ELR (cell line): ENCODE data around the gene DGKG.

ENCODE experiments used
- DNase-seq: peaks from one replicate; pipeline ENCODE4 v3.0.0-alpha.2; 2015; ENCODE audit warnings: low read depth

The DGKG gene

DNA sequence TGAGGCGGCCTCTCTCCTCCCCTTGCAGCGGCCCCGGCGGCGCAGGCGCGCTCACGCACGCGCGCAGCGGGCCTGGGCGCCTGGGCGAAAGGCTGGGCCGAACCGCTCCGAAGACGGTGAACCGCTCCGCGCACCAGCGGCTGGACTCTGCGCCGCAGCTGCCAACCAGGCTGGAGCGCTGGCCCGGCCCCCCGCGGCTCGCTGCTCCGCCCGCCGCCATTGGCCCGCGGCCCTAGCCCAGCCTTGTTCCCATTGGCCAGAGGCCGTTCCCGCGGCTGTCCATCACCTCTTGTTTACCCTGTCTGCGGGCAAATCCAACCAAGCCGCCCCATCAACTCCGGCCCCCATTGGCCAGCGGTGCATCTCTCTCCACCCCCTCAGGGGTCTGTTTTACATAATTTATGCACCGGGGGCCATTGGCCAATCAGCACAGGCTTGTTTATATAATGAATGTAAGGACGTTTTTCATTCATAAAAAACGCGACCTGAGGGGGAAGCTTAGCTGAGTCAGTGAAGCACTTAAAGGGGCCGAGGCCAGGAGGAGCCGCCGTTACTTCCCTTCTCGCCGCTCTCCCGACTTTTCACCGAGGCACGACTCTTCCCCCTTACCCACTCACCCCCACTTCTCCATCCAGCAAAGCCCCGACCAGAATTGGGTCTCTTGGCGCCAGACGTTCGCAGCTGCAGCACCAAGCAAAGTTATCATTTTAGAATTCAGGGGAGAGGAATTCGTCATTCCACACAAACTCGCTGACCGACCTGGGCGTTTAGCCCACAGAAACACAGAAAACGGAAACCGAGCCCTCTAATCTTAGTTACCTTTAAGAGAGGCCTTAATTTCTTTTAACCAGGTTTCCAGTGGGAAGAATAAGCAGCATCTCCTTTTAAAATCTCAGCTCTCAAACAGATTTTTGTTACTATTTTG lies 252.8 kb downstream of the DGKG start, which contains the start of gene ETV5:
Gene ETV5, minus strand, starts transcription at position 149 of the 925 bp plus-strand sequence. CDS start 3,221 bp downstream, outside the sequence.
- peak; percentile 100 for DNase-seq

- DNase-seq: peak; percentile 86
Observed at GRCh38 chr3:186108106-186108940, 253.7 kb downstream of the DGKG start.

- peak; percentile 76 for DNase-seq
Observed at GRCh38 chr3:186107215-186108105, 254.6 kb downstream of the DGKG start.

DNA sequence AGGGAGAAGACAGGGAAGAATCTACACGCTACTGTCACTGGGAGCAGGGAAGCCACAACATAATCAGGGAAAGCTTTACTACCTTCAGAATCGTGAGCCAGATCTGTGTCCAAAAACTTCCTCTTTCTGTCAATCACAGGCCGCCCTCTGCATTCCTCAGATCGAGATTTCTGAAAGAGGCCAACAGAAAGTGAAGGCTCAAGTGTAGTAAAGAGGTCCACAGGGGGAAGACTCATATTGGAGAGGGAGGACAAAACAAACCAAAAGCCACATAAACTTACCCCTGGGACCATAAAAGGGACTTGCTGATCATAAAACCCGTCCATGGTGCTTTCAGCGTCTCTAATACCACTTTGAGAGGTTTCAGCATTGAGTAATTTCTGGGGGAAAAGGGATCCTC lies 256.5 kb downstream of the DGKG start:
- no peak for DNase-seq

DNA sequence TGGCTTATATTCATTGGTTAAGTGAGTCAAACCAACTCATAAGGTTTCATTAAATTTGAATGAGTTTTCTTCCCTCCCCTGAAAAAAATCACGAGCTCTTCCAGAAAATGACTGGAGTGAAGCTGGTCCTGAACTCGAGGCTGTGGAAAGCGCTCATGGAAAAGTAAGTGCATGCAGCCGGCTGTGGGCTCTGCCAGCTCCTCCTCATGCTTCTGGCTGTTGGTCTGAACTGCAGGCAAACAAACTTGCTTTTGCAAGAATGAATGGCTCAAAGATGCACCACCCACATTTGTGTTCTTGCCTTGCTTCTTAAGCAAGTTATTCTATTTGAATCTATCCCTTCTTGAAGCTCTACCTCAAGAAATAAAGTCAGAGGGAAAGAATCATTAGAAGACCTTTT lies 259.3 kb downstream of the DGKG start:
- DNase-seq: no peak

DNA sequence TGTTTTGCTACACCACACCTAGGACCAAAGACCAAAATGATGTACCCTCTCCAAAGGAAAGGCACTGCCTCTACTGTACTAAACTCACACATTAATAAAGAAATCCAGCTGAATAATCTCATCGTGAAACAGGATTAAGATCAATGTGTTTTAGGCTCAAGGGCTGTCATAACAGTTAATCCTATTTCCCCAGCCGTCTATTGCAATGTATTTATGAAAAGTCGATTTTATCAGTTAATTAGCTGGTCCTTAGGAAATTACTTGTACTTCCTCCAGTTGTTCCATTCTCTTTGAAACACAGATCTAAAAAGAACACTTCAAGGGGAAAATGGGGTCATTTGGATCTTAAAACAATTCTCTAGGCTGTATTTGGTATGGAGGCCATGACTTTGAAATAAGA lies 261.6 kb downstream of the DGKG start:
- no peak for DNase-seq

- peak; percentile 52 for DNase-seq
Observed at GRCh38 chr3:186099178-186099577, 262.9 kb downstream of the DGKG start.

DNA sequence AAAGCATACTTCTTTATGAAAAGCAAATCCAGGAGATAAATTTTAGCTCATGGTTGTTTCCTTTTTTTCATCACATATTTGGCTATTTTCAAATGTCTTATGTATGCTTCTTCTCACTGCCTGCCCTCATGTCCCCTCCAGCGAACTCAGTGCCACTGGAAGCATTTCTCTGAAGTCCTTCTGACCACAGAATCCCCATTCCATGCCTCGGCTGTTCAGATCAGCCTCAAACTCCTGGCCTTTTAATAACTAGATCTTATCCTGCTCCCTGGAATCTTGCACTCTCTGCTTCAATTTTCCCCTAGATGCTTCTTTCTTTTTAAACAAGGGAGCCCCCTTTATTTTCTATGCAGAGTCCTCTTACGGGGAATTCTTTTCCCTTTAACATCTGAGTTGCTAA lies 263.3 kb downstream of the DGKG start:
- DNase-seq: no peak

DNA sequence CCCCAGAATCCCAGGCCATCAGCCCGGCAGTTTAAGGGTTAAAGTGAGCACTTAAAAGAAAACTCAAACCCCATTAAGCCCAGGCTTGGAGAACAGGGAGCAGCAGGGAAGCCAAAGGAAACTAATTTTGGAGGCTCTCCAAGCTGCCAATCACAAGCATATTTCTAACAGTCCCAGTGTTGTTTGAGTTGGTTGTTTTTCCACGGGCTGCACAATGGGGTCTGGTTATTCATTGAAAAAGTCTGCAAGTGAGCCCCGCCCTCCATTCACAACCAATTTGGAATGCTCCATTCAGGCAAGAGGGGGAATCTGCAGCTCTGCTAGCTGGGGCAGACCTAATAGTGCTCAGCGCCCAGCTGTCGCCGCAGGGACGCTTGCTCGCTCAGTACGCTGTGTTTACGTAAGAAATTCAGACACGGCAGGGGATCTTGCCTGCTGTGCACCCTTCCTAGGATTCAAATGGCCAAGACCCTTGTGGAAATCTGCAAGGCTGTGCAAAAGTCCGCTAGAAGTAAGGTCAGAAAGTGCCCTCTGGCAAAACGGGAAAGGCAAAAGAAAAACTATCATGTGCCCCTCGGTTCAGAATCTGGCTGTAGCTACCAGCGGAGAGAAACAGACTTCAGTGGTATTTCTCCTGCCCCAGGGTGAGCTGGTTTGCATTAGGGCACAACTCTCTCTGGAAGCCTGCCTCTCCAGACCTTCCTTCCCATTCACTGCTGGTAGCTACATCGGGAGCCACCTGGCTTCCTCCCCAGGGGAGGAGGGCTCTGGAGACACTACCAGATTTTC lies 264.2 kb downstream of the DGKG start:
- DNase-seq: no peak

DNA sequence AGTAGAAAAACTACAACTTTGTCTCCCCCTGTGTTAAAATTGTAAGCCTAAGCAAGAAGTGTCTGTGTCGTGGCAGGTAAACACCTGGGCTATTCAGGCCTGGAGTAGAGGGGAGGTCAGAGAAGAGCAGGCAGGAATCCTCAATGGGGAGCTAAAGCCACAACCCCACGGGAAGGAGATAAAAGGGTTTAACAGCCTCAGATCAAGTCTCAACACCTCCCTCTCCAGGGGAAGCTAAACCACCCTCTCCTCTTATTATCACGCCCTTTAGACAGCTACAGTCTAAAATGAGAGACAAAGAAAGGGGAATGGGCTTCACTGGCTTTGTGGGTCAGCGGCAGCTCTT lies 264.7 kb downstream of the DGKG start:
- DNase-seq: no peak
